GM19035 (cell line): ENCODE measurements around the gene HMGCR.
"Not testable (repeated sequence)": the region's sequence is repeated elsewhere in the genome, so short reads cannot be mapped to it uniquely, and the experiment has no call there.

Source experiments
- ATAC-seq: cut with Tn5 transposase; IDR thresholded peaks from one replicate; pipeline ENCODE4 v1.9.1; 2021; ENCODE audit not compliant: unreplicated experiment

The HMGCR gene

GRCh38 chr5:75336615-75337336 lies at the start of gene HMGCR:
HMGCR (plus strand) TSS chr5:75337220; CDS start chr5:75342606, 5,386 bp downstream.
- ATAC-seq = peak; percentile 98

GRCh38 chr5:75291844-75292243 lies 45.2 kb upstream of the HMGCR start:
- ATAC-seq = not testable (repeated sequence)

- ATAC-seq = no peak
These were observed 36.9 kb upstream of the HMGCR start for GRCh38 chr5:75300084-75300483.

GRCh38 chr5:75303419-75303818 lies 33.6 kb upstream of the HMGCR start:
- ATAC-seq = no peak

- not testable (repeated sequence) for ATAC-seq
These were observed 32.5 kb upstream of the HMGCR start for GRCh38 chr5:75304486-75304885.

- ATAC-seq = no peak
These were observed 30.3 kb upstream of the HMGCR start for GRCh38 chr5:75306746-75307145.

GRCh38 chr5:75310212-75310611 lies 26.8 kb upstream of the HMGCR start:
- ATAC-seq = no peak

- not testable (repeated sequence) for ATAC-seq
These were observed 17.9 kb upstream of the HMGCR start for GRCh38 chr5:75319148-75319547.

- ATAC-seq = no peak
These were observed 17.4 kb upstream of the HMGCR start for GRCh38 chr5:75319638-75320037.

GRCh38 chr5:75320371-75320770 lies 16.6 kb upstream of the HMGCR start:
- no peak for ATAC-seq

- ATAC-seq = no peak
These were observed 15.0 kb upstream of the HMGCR start for GRCh38 chr5:75322066-75322465.

- no peak for ATAC-seq
These were observed 12.2 kb upstream of the HMGCR start for GRCh38 chr5:75324791-75325190.

- no peak for ATAC-seq
These were observed 11.8 kb upstream of the HMGCR start for GRCh38 chr5:75325242-75325641.

GRCh38 chr5:75330404-75330803 lies 6.6 kb upstream of the HMGCR start:
- no peak for ATAC-seq

- no peak for ATAC-seq
These were observed 5.6 kb upstream of the HMGCR start for GRCh38 chr5:75331095-75332090.

- ATAC-seq = not testable (repeated sequence)
These were observed 3.3 kb upstream of the HMGCR start for GRCh38 chr5:75333759-75334158.

GRCh38 chr5:75334413-75334812 lies 2.6 kb upstream of the HMGCR start:
- ATAC-seq = not testable (repeated sequence)

GRCh38 chr5:75335486-75335885 lies 1.5 kb upstream of the HMGCR start:
- ATAC-seq = no peak

- ATAC-seq = peak; percentile 1
These were observed 937 bp upstream of the HMGCR start for GRCh38 chr5:75335952-75336614.

GRCh38 chr5:75337366-75338021 lies 474 bp downstream of the HMGCR start:
- peak; percentile 9 for ATAC-seq

GRCh38 chr5:75338408-75338807 lies 1.4 kb downstream of the HMGCR start:
- ATAC-seq = no peak
